Astrocyte of the spinal cord (primary cell): ENCODE results near the gene RTN4.

Experiments
- DNase-seq: peaks from one replicate; pipeline ENCODE4 v3.0.0; 2011; ENCODE audit warnings: low read depth, low spot score
- H3K4me3 ChIP-seq: 2 replicates; pipeline ENCODE4 v1.5.1; 2011; ENCODE audit warnings: low read depth, mild to moderate bottlenecking, low read length, moderate library complexity
- CTCF ChIP-seq: IDR thresholded peaks from 2 replicates; pipeline ENCODE4 v1.5.1; 2012; ENCODE audit warnings: low read depth, mild to moderate bottlenecking, low read length, inconsistent platforms
- in situ Hi-C: cut with HindIII; loops from 2 replicates; pipeline ENCODE4 v1.10.0; 2017; ENCODE audit warnings: low sequenced_read_pairs

Gene RTN4

GRCh38 chr2:54988612-54989011 lies 61.6 kb downstream of the RTN4 start:
- in situ Hi-C loops = no loop called here
- H3K4me3 ChIP-seq = no peak overlapping the region
- no peak for DNase-seq
- TF ChIP-seq CTCF = no peak

- TF ChIP-seq CTCF = no peak
- DNase-seq = no peak
- in situ Hi-C loops = no loop called here
- H3K4me3 ChIP-seq = no peak overlapping the region
These were observed 64.0 kb downstream of the RTN4 start for GRCh38 chr2:54986264-54986663.

- peak; percentile 28 for DNase-seq
- no peak for TF ChIP-seq CTCF
- H3K4me3 ChIP-seq = no peak overlapping the region
- in situ Hi-C loops = no loop called here
These were observed 65.8 kb downstream of the RTN4 start for GRCh38 chr2:54984476-54984875.

GRCh38 chr2:54983345-54984220 lies 66.7 kb downstream of the RTN4 start:
- no peak for TF ChIP-seq CTCF
- in situ Hi-C loops = no loop called here

GRCh38 chr2:54981385-54981784 lies 68.9 kb downstream of the RTN4 start:
- H3K4me3 ChIP-seq = no peak overlapping the region
- in situ Hi-C loops = no loop called here
- TF ChIP-seq CTCF = no peak
- DNase-seq = no peak

More at GRCh38 chr2:54983345-54984220, 66.7 kb downstream of the RTN4 start:
- no peak overlapping the region for H3K4me3 ChIP-seq
- DNase-seq = peak; percentile 56

GRCh38 chr2:54979321-54980044 lies 70.8 kb downstream of the RTN4 start:
- in situ Hi-C loops = no loop called here
- TF ChIP-seq CTCF = no peak
- DNase-seq = no peak
- H3K4me3 ChIP-seq = no peak overlapping the region
